Stimulated activated CD4-positive, alpha-beta T cell treated with anti-CD3 and anti-CD28 coated beads, TNF-alpha, amount 100 ng/mL, for 1 hour (primary cell): ENCODE results near the gene RNF213.
"Not testable (repeated sequence)": the region's sequence is repeated elsewhere in the genome, so short reads cannot be mapped to it uniquely, and the experiment has no call there.

Experiments
- DNase-seq, 3 donors: peaks; one replicate each; pipeline ENCODE4 v3.0.0-alpha.2; 2020; ENCODE audit warnings: low read depth in 3 of 3, low spot score in 1 of 3

RNF213 gene

GRCh38 chr17:80291691-80292487 is 31.2 kb downstream of the RNF213 start:
- DNase-seq: no peak

- no peak for DNase-seq
Measured at GRCh38 chr17:80292521-80292971, 31.9 kb downstream of the RNF213 start.

GRCh38 chr17:80294210-80294609 is 33.6 kb downstream of the RNF213 start:
- DNase-seq: no peak

GRCh38 chr17:80294653-80295052 is 34.0 kb downstream of the RNF213 start:
- no peak for DNase-seq

GRCh38 chr17:80295146-80295545 is 34.5 kb downstream of the RNF213 start:
- DNase-seq: no peak

- no peak for DNase-seq
Measured at GRCh38 chr17:80295559-80295958, 34.9 kb downstream of the RNF213 start.

- DNase-seq: no peak
Measured at GRCh38 chr17:80296221-80296620, 35.6 kb downstream of the RNF213 start.

- no peak for DNase-seq
Measured at GRCh38 chr17:80297996-80298560, 37.4 kb downstream of the RNF213 start.

GRCh38 chr17:80299350-80300100 is 38.9 kb downstream of the RNF213 start:
- DNase-seq: not testable (repeated sequence)

GRCh38 chr17:80300756-80301155 is 40.1 kb downstream of the RNF213 start:
- DNase-seq: not testable (repeated sequence)

- DNase-seq: no peak
Measured at GRCh38 chr17:80303824-80304223, 43.2 kb downstream of the RNF213 start.

- no peak for DNase-seq
Measured at GRCh38 chr17:80307994-80308691, 47.5 kb downstream of the RNF213 start.

- DNase-seq: no peak
Measured at GRCh38 chr17:80308692-80309517, 48.3 kb downstream of the RNF213 start.

- DNase-seq: no peak
Measured at GRCh38 chr17:80311216-80311827, 50.7 kb downstream of the RNF213 start.

- no peak for DNase-seq
Measured at GRCh38 chr17:80312621-80313135, 52.0 kb downstream of the RNF213 start.

- DNase-seq: no peak
Measured at GRCh38 chr17:80313160-80313829, 52.6 kb downstream of the RNF213 start.

- DNase-seq: not testable (repeated sequence)
Measured at GRCh38 chr17:80313946-80314345, 53.3 kb downstream of the RNF213 start.

- no peak for DNase-seq
Measured at GRCh38 chr17:80315517-80316182, 55.0 kb downstream of the RNF213 start.

GRCh38 chr17:80316431-80316830 is 55.8 kb downstream of the RNF213 start:
- no peak for DNase-seq
